K562 (cell line): ENCODE data around the gene VMP1. TPM values are rescaled to one million over a fixed set of nuclear protein-coding genes. Genes with fewer than 3 reads are reported as not detected.

Experiments used
- ATAC-seq: fragments of 200-7000 bp; cut with Tn5 transposase; 3 replicates; pipeline ENCODE4 v1.9.1; 2020; ENCODE audit warnings: moderate library complexity
- BruUV-seq: library from RNA; stranded (reverse); fragments of 400-500 nt; replicated peaks from 2 replicates; lab custom pipeline; 2021; lab: Mats Ljungman, UMichigan
- CTCF ChIA-PET: fragments of 300-600 bp; formaldehyde crosslinking; extraction: SDS; loops from one replicate; lab custom pipeline; 2021; ENCODE audit warnings: low intra/inter-chr PET ratio; lab: Yijun Ruan, JAX
- POLR2A ChIA-PET: fragments of 300-600, 350-650 bp; sonication (Branson Sonifier 250); formaldehyde crosslinking; extraction: SDS; loops from one replicate; lab custom pipeline; 2021; ENCODE audit warnings: antibody characterized with exemption, inconsistent platforms; lab: Yijun Ruan, JAX
- DNase-seq, 4 experiments: peaks; one replicate each; pipeline versions ENCODE4 v3.0.0 to v3.0.0-alpha.2; 2011 to 2018; ENCODE audit warnings: low spot score in 3 of 4, mixed read lengths in 3 of 4; ENCODE audit errors: extremely low read depth in 1 of 4
- FAIRE-seq: peaks from 2 replicates; lab custom pipeline; 2011; peaks lifted over from hg19 to GRCh38; lab: Jason Lieb, UNC
- H2AFZ ChIP-seq: 2 replicates; pipeline ENCODE4 v1.6.0; 2011; ENCODE audit warnings: low read depth, low read length, control low read depth, inconsistent platforms
- H3K27ac ChIP-seq: fragments of 200-600 bp; 3 replicates; pipeline ENCODE4 v1.8.0; 2011; ENCODE audit warnings: low read depth, mild to moderate bottlenecking, control low read depth, inconsistent platforms, low read length, moderate library complexity, mixed read lengths; ENCODE audit errors: extremely low read depth
- H3K27me3 ChIP-seq, 2 experiments: fragments of 300-600 bp in 1 of 2; 2 replicates in 1 of 2; 3 replicates in 1 of 2; pipeline versions ENCODE4 v1.6.0 to v1.8.0; 2011; ENCODE audit warnings: inconsistent platforms in 2 of 2, low read length in 2 of 2, mild to moderate bottlenecking in 1 of 2, mixed read lengths in 1 of 2, moderate library complexity in 1 of 2; ENCODE audit not compliant: control insufficient read depth in 2 of 2, insufficient read depth in 2 of 2
- H3K36me3 ChIP-seq: fragments of 300-600 bp; 3 replicates; pipeline ENCODE4 v1.8.0; 2011; ENCODE audit warnings: mild to moderate bottlenecking, low read length, inconsistent platforms; ENCODE audit not compliant: control insufficient read depth, insufficient read depth
- H3K4me1 ChIP-seq, 2 experiments: fragments of 200-600 bp in 1 of 2; replicated peaks in 1 of 2; 2 replicates in 1 of 2; 3 replicates in 1 of 2; pipeline versions ENCODE4 v1.5.1 to v1.8.0; 2011; ENCODE audit warnings: inconsistent platforms in 2 of 2, low read length in 2 of 2, mild to moderate bottlenecking in 1 of 2, mixed read lengths in 1 of 2, moderate library complexity in 1 of 2; ENCODE audit not compliant: control insufficient read depth in 2 of 2, insufficient read depth in 2 of 2
- H3K4me2 ChIP-seq: 2 replicates; pipeline ENCODE4 v1.6.1; 2011; ENCODE audit warnings: low read length, control low read depth, inconsistent platforms, mixed read lengths; ENCODE audit not compliant: insufficient read depth
- H3K4me3 ChIP-seq: fragments of 200-600 bp; sonication (generic), shearing (Covaris generic); 2 replicates; pipeline ENCODE4 v1.5.1; 2016; ENCODE audit warnings: control low read depth, inconsistent platforms
- H3K79me2 ChIP-seq: fragments of 200-600 bp; 3 replicates; pipeline ENCODE4 v1.8.0; 2011; ENCODE audit warnings: low read length, inconsistent platforms; ENCODE audit not compliant: control insufficient read depth, insufficient read depth
- H3K9ac ChIP-seq, 2 experiments: 2 replicates each; pipeline versions ENCODE4 v1.6.0 to v1.6.1; 2011; ENCODE audit warnings: low read depth in 2 of 2, low read length in 2 of 2, control low read depth in 1 of 2, inconsistent platforms in 1 of 2, mild to moderate bottlenecking in 1 of 2, mixed read lengths in 1 of 2; ENCODE audit not compliant: insufficient read depth in 1 of 2
- H3K9me1 ChIP-seq: one replicate; pipeline ENCODE4 v1.6.0; 2011; ENCODE audit warnings: inconsistent platforms, mild to moderate bottlenecking, low read length, moderate library complexity; ENCODE audit not compliant: control insufficient read depth, insufficient read depth
- H3K9me3 ChIP-seq: replicated peaks from 2 replicates; pipeline ENCODE4 v1.5.1; 2011; ENCODE audit warnings: low read depth, low read length, inconsistent platforms; ENCODE audit not compliant: control insufficient read depth, insufficient read depth
- H4K20me1 ChIP-seq: replicated peaks from 2 replicates; pipeline ENCODE4 v1.6.1; 2011; ENCODE audit warnings: low read length, inconsistent platforms, mixed read lengths; ENCODE audit not compliant: control insufficient read depth, insufficient read depth
- WGBS: fragments of 100-300 bp; shearing (Covaris generic); methylation state at CpG from one replicate; pipeline ENCODE4 v1.1.6; 2016; ENCODE audit warnings: low coverage, mixed read lengths; ENCODE audit not compliant: insufficient coverage; ENCODE audit errors: missing lambda C conversion rate; 5-methylcytosine and 5-hydroxymethylcytosine counted together
- in situ Hi-C: fragments of 300-500 bp; cut with MboI; formaldehyde crosslinking; loops from 4 replicates; pipeline ENCODE4 v1.15.0; 2018; ENCODE audit warnings: inconsistent platforms, mixed read lengths
- intact Hi-C: fragments of 100-400 bp; cut with micrococcal nuclease; formaldehyde crosslinking; loops from 2 replicates; pipeline ENCODE4 v1.14.2; 2022
- polyA plus RNA-seq, 8 experiments: library from polyadenylated mRNA; depleted of rRNA in 4 of 8; stranded (reverse) in 5 of 8; unstranded in 3 of 8; fragments of >200 nt; fragmentation: Nextera tagmentation in 2 of 8; fragmentation: Illumina TruSeq in 1 of 8; extraction: Ambion mirVana in 2 of 8; extraction: Trizol in 1 of 8; gene quantifications; 2 replicates each; pipeline versions ENCODE4 v1.2.1 to v1.2.3, GENCODE V29; 2011 to 2014; ENCODE audit warnings: inconsistent platforms in 1 of 8, missing spikeins in 1 of 8
- total RNA-seq, 7 experiments: library from RNA; depleted of rRNA in 6 of 7; stranded (reverse); fragments of >200 nt in 6 of 7; fragmentation: Illumina TruSeq in 2 of 7; extraction: Trizol in 2 of 7; gene quantifications; 2 replicates each; pipeline versions ENCODE4 v1.2.1 to v1.2.3, GENCODE V29; 2011 to 2021; ENCODE audit warnings: low replicate concordance in 1 of 7
- TF ChIP-seq, protein P1 (sequence below), 3 experiments: fragments of 200-800 bp in 1 of 3; fragments of 250-450 bp in 1 of 3; fragments of 450-650 bp in 1 of 3; sonication (Bioruptor Pico) in 1 of 3; sonication (Bioruptor generic) in 1 of 3; formaldehyde crosslinking in 1 of 3; IDR thresholded peaks; 2 replicates each; pipeline versions ENCODE4 v1.6.1 to v1.8.0; 2016 to 2022; ENCODE audit warnings: mild to moderate bottlenecking in 2 of 3, missing genetic modification characterization in 2 of 3, missing compliant biosample characterization in 1 of 3, moderate library complexity in 1 of 3
- TF ChIP-seq, protein P2 (sequence below): sonication (generic); formaldehyde crosslinking; IDR thresholded peaks from 2 replicates; pipeline ENCODE4 v1.8.1; 2023; ENCODE audit warnings: mild to moderate bottlenecking, missing genetic modification reagents

Gene VMP1
- total and polyA plus RNA-seq, 9 of the 15 experiments (the other 6 are each of a cell fraction or from before 2014, with no cell fraction given): 123 to 304 (median 151) TPM

DNA sequence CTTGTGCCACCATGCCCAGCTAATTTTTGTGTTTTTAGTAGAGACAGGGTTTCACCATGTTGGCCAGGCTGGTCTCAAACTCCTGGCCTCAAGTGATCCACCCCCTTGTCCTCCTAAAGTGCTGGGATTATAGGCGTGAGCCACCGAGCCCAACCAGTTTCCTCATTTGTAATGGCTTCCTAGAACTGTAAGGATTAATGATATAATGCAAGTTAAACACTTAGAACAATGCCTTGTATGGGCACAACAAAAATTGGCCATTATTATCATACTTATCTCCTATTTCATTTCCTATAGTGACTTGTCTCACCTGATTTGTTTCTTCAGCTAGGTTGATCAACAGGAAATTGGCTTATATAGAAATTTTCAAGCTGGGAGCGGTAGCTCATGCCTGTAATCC, 171.2 kb downstream of the VMP1 start:
- WGBS: 87% methylated on average over 3 of the region's 3 CpGs
- H3K9ac ChIP-seq: no peak overlapping the region
- H3K27me3 ChIP-seq: no peaks in the 10 kb centered on the region
- H3K4me2 ChIP-seq: no peak overlapping the region
- no TSS peak for BruUV-seq
- no peaks in the 10 kb centered on the region for H3K4me1 ChIP-seq
- ATAC-seq (no peak), FAIRE-seq (no peak), DNase-seq (no peak)
- ChIA-PET CTCF (no interaction called here), POLR2A (interaction anchor here (0.6 to 1.0 kb wide), 2 partner anchors 15 to 58 kb away, joined by 3 to 4 read pairs; no protein-coding TSS in a partner anchor)
- H3K27ac ChIP-seq: no peak overlapping the region
- no peaks in the 10 kb centered on the region for H3K9me1 ChIP-seq
- no peaks in the 10 kb centered on the region for H3K79me2 ChIP-seq
- in situ Hi-C loops: no loop called here
- TF ChIP-seq, protein P1, sequence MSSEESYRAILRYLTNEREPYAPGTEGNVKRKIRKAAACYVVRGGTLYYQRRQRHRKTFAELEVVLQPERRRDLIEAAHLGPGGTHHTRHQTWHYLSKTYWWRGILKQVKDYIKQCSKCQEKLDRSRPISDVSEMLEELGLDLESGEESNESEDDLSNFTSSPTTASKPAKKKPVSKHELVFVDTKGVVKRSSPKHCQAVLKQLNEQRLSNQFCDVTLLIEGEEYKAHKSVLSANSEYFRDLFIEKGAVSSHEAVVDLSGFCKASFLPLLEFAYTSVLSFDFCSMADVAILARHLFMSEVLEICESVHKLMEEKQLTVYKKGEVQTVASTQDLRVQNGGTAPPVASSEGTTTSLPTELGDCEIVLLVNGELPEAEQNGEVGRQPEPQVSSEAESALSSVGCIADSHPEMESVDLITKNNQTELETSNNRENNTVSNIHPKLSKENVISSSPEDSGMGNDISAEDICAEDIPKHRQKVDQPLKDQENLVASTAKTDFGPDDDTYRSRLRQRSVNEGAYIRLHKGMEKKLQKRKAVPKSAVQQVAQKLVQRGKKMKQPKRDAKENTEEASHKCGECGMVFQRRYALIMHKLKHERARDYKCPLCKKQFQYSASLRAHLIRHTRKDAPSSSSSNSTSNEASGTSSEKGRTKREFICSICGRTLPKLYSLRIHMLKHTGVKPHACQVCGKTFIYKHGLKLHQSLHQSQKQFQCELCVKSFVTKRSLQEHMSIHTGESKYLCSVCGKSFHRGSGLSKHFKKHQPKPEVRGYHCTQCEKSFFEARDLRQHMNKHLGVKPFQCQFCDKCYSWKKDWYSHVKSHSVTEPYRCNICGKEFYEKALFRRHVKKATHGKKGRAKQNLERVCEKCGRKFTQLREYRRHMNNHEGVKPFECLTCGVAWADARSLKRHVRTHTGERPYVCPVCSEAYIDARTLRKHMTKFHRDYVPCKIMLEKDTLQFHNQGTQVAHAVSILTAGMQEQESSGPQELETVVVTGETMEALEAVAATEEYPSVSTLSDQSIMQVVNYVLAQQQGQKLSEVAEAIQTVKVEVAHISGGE (CRISPR knock-in tag; IDR thresholded peaks at IDR 0.05): peak in 1 of 3 experiments; percentile 57; a peak in 1 of 6 replicates
- TF ChIP-seq, protein P2, sequence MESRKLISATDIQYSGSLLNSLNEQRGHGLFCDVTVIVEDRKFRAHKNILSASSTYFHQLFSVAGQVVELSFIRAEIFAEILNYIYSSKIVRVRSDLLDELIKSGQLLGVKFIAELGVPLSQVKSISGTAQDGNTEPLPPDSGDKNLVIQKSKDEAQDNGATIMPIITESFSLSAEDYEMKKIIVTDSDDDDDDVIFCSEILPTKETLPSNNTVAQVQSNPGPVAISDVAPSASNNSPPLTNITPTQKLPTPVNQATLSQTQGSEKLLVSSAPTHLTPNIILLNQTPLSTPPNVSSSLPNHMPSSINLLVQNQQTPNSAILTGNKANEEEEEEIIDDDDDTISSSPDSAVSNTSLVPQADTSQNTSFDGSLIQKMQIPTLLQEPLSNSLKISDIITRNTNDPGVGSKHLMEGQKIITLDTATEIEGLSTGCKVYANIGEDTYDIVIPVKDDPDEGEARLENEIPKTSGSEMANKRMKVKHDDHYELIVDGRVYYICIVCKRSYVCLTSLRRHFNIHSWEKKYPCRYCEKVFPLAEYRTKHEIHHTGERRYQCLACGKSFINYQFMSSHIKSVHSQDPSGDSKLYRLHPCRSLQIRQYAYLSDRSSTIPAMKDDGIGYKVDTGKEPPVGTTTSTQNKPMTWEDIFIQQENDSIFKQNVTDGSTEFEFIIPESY (CRISPR knock-in tag): no peak
- no peak overlapping the region for H3K4me3 ChIP-seq
- no peak overlapping the region for H2AFZ ChIP-seq
- peaks cover 70% of the 10 kb centered on the region for H3K36me3 ChIP-seq
- H4K20me1 ChIP-seq: no peaks in the 10 kb centered on the region
- no peaks in the 10 kb centered on the region for H3K9me3 ChIP-seq
- intact Hi-C loops: no loop called here
